Neuronal stem cell (in vitro differentiated cells): ENCODE data around the gene SCYGR3.

Experiments
- DNase-seq: peaks from one replicate; pipeline ENCODE4 v3.0.0-alpha.2; 2013; ENCODE audit warnings: low spot score
- H2AFZ ChIP-seq: one replicate; pipeline ENCODE4 v1.6.1; 2013; ENCODE audit warnings: mild to moderate bottlenecking, low read length, inconsistent platforms
- H2AK5ac ChIP-seq: 2 replicates; pipeline ENCODE4 v1.6.1; 2013; ENCODE audit warnings: low read depth, mild to moderate bottlenecking, inconsistent platforms, low read length, moderate library complexity, mixed read lengths
- H2BK120ac ChIP-seq: 2 replicates; pipeline ENCODE4 v1.6.1; 2013; ENCODE audit warnings: low read depth, mild to moderate bottlenecking, inconsistent platforms, low read length, moderate library complexity, mixed read lengths
- H2BK12ac ChIP-seq: one replicate; pipeline ENCODE4 v1.6.1; 2013; ENCODE audit warnings: low read length, inconsistent platforms
- H2BK15ac ChIP-seq: 2 replicates; pipeline ENCODE4 v1.6.1; 2013; ENCODE audit warnings: mild to moderate bottlenecking, low read length, inconsistent platforms, mixed read lengths
- H2BK5ac ChIP-seq: one replicate; pipeline ENCODE4 v1.6.1; 2013; ENCODE audit warnings: inconsistent platforms, mild to moderate bottlenecking, low read length, moderate library complexity
- H3K14ac ChIP-seq: one replicate; pipeline ENCODE4 v1.6.1; 2013; ENCODE audit warnings: low read length, inconsistent platforms
- H3K18ac ChIP-seq: 2 replicates; pipeline ENCODE4 v1.6.1; 2013; ENCODE audit warnings: low read length, inconsistent platforms
- H3K23ac ChIP-seq: 2 replicates; pipeline ENCODE4 v1.6.1; 2013; ENCODE audit warnings: low read depth, mild to moderate bottlenecking, mixed read lengths, low read length, inconsistent platforms; ENCODE audit not compliant: poor library complexity
- H3K27ac ChIP-seq: replicated peaks from 3 replicates; pipeline ENCODE4 v1.5.1; 2013; ENCODE audit warnings: low read length, inconsistent platforms
- H3K27me3 ChIP-seq, 3 experiments: 2 replicates each; pipeline ENCODE4 v1.6.1; 2013; ENCODE audit warnings: low read length in 3 of 3, mild to moderate bottlenecking in 2 of 3, inconsistent platforms in 1 of 3, low read depth in 1 of 3, mixed read lengths in 1 of 3, moderate library complexity in 1 of 3; ENCODE audit not compliant: control insufficient read depth in 3 of 3, insufficient read depth in 3 of 3
- H3K36me3 ChIP-seq, 2 donors: replicated peaks in 1 of 2; 2 replicates each; pipeline ENCODE4 v1.6.1; 2013; ENCODE audit warnings: low read length in 2 of 2; ENCODE audit not compliant: control insufficient read depth in 2 of 2, insufficient read depth in 2 of 2
- H3K4ac ChIP-seq: 2 replicates; pipeline ENCODE4 v1.6.1; 2013; ENCODE audit warnings: inconsistent platforms, mild to moderate bottlenecking, low read length, moderate library complexity
- H3K4me1 ChIP-seq, 2 donors: 1 replicate in 1 of 2; 2 replicates in 1 of 2; pipeline ENCODE4 v1.6.1; 2013; ENCODE audit warnings: low read length in 2 of 2, low read depth in 1 of 2; ENCODE audit not compliant: control insufficient read depth in 2 of 2, insufficient read depth in 1 of 2
- H3K4me2 ChIP-seq: one replicate; pipeline ENCODE4 v1.6.1; 2013; ENCODE audit warnings: mild to moderate bottlenecking, low read length, inconsistent platforms; ENCODE audit not compliant: insufficient read depth, poor library complexity, severe bottlenecking
- H3K4me3 ChIP-seq, 2 donors: 2 replicates each; pipeline ENCODE4 v1.5.1; 2013; ENCODE audit warnings: low read length in 2 of 2, mild to moderate bottlenecking in 2 of 2, inconsistent platforms in 1 of 2, moderate library complexity in 1 of 2
- H3K79me1 ChIP-seq: one replicate; pipeline ENCODE4 v1.6.1; 2013; ENCODE audit warnings: low read depth, mild to moderate bottlenecking, inconsistent platforms, low read length, moderate library complexity
- H3K9ac ChIP-seq: one replicate; pipeline ENCODE4 v1.6.1; 2013; ENCODE audit warnings: mild to moderate bottlenecking, low read depth, low read length, inconsistent platforms; ENCODE audit not compliant: poor library complexity
- H3K9me3 ChIP-seq, 2 donors: replicated peaks in 1 of 2; 2 replicates each; pipeline versions ENCODE3 to v1.6.1; 2013; ENCODE audit warnings: low read length in 2 of 2, mild to moderate bottlenecking in 2 of 2, inconsistent platforms in 1 of 2, low read depth in 1 of 2, mixed read lengths in 1 of 2, moderate library complexity in 1 of 2; ENCODE audit not compliant: control insufficient read depth in 2 of 2, insufficient read depth in 1 of 2
- H4K8ac ChIP-seq: one replicate; pipeline ENCODE4 v1.6.1; 2013; ENCODE audit warnings: low read depth, mild to moderate bottlenecking, inconsistent platforms, low read length, moderate library complexity
- H4K91ac ChIP-seq: one replicate; pipeline ENCODE4 v1.6.1; 2013; ENCODE audit warnings: low read length, low read depth, mild to moderate bottlenecking, inconsistent platforms; ENCODE audit not compliant: poor library complexity
- WGBS, 2 donors: extraction: QIAGEN DNeasy Blood & Tissue Kit; methylation state at CpG; one replicate each; pipeline ENCODE4 v1.1.7; 2013; ENCODE audit warnings: missing lambda C conversion rate in 2 of 2, mixed read lengths in 1 of 2; ENCODE audit not compliant: insufficient read length in 2 of 2, insufficient replicate concordance in 1 of 2; ENCODE audit errors: extremely low coverage in 2 of 2; 5-methylcytosine and 5-hydroxymethylcytosine counted together

SCYGR3 gene

GRCh38 chr2:227578642-227579041, 36.0 kb downstream of the SCYGR3 start:
- no peak for DNase-seq
- H3K23ac ChIP-seq: no peak overlapping the region
- H2BK15ac ChIP-seq: no peak overlapping the region
- no peak overlapping the region for H2AK5ac ChIP-seq
- no peaks in the 10 kb centered on the region for H3K36me3 ChIP-seq
- no peak overlapping the region for H3K27ac ChIP-seq
- no peak overlapping the region for H3K4me3 ChIP-seq
- H3K9ac ChIP-seq: no peak overlapping the region
- no peak overlapping the region for H2BK5ac ChIP-seq
- no peaks in the 10 kb centered on the region for H3K27me3 ChIP-seq
- no peak overlapping the region for H2AFZ ChIP-seq
- no peak overlapping the region for H3K4ac ChIP-seq
- no peak overlapping the region for H2BK12ac ChIP-seq
- no peak overlapping the region for H2BK120ac ChIP-seq
- no peaks in the 10 kb centered on the region for H3K4me1 ChIP-seq
- H4K8ac ChIP-seq: no peak overlapping the region
- no peak overlapping the region for H3K4me2 ChIP-seq
- H3K9me3 ChIP-seq: no peaks in the 10 kb centered on the region
- no peak overlapping the region for H4K91ac ChIP-seq
- no peak overlapping the region for H3K18ac ChIP-seq
- no peaks in the 10 kb centered on the region for H3K79me1 ChIP-seq
- WGBS, 2 donors: no CpG with 5 or more reads among the region's 2 CpGs
- H3K14ac ChIP-seq: no peak overlapping the region

DNA sequence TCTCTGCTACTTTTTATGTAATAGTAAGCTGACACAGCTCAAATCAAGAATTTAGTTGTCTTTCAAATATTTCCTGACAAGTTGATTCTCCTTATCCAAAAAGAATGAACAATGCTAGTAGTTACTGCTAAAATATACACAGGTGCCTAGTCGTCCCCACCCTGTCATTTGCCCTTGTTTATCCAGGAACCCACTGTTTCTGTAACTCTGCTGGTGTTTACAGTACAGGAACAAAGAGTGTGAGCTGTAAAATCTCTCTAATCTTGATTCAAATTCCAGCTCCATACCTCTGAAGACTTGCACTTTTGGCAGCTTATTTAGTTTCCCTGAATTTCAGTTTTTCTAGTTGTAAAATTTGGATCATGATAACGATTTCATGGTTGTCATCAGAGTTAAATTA, 37.1 kb downstream of the SCYGR3 start:
- Histone ChIP-seq H2AK5ac (no peak overlapping the region), H3K4me2 (no peak overlapping the region), H2BK5ac (no peak overlapping the region), H3K23ac (no peak overlapping the region), H4K8ac (no peak overlapping the region), H2BK120ac (no peak overlapping the region), H4K91ac (no peak overlapping the region), H3K18ac (no peak overlapping the region), H3K14ac (no peak overlapping the region), H2BK15ac (no peak overlapping the region), H3K9ac (no peak overlapping the region), H3K4me3 (no peak overlapping the region), H2BK12ac (no peak overlapping the region), H3K9me3 (no peaks in the 10 kb centered on the region), H2AFZ (no peak overlapping the region), H3K4me1 (no peaks in the 10 kb centered on the region), H3K4ac (no peak overlapping the region), H3K27me3 (no peaks in the 10 kb centered on the region), H3K79me1 (no peaks in the 10 kb centered on the region), H3K36me3 (no peaks in the 10 kb centered on the region), H3K27ac (no peak overlapping the region)
- no peak for DNase-seq
- WGBS, 2 donors: no CpG with 5 or more reads among the region's 2 CpGs

GRCh38 chr2:227576812-227577211, 37.8 kb downstream of the SCYGR3 start:
- Histone ChIP-seq H3K79me1 (no peaks in the 10 kb centered on the region), H3K9me3 (no peaks in the 10 kb centered on the region), H2BK5ac (no peak overlapping the region), H3K9ac (no peak overlapping the region), H2BK15ac (no peak overlapping the region), H3K18ac (no peak overlapping the region), H2BK120ac (no peak overlapping the region), H4K91ac (no peak overlapping the region), H3K4me3 (no peak overlapping the region), H3K27ac (no peak overlapping the region), H3K27me3 (no peaks in the 10 kb centered on the region), H3K4ac (no peak overlapping the region), H3K4me1 (no peaks in the 10 kb centered on the region), H2AFZ (no peak overlapping the region), H4K8ac (no peak overlapping the region), H3K23ac (no peak overlapping the region), H2BK12ac (no peak overlapping the region), H2AK5ac (no peak overlapping the region), H3K36me3 (no peaks in the 10 kb centered on the region), H3K14ac (no peak overlapping the region), H3K4me2 (no peak overlapping the region)
- WGBS, 2 donors: no CpG with 5 or more reads among the region's 2 CpGs
- DNase-seq: no peak

GRCh38 chr2:227576110-227576509, 38.5 kb downstream of the SCYGR3 start:
- H3K4me2 ChIP-seq: no peak overlapping the region
- H4K8ac ChIP-seq: no peak overlapping the region
- no peak overlapping the region for H4K91ac ChIP-seq
- no peak overlapping the region for H2AFZ ChIP-seq
- no peak for DNase-seq
- H3K27me3 ChIP-seq: no peaks in the 10 kb centered on the region
- no peak overlapping the region for H2BK15ac ChIP-seq
- H3K79me1 ChIP-seq: no peaks in the 10 kb centered on the region
- no peak overlapping the region for H3K4me3 ChIP-seq
- no peaks in the 10 kb centered on the region for H3K36me3 ChIP-seq
- no peak overlapping the region for H2AK5ac ChIP-seq
- no peak overlapping the region for H2BK120ac ChIP-seq
- no peak overlapping the region for H2BK12ac ChIP-seq
- H3K14ac ChIP-seq: no peak overlapping the region
- no peak overlapping the region for H3K23ac ChIP-seq
- H3K4ac ChIP-seq: no peak overlapping the region
- H3K4me1 ChIP-seq: no peaks in the 10 kb centered on the region
- no peak overlapping the region for H2BK5ac ChIP-seq
- no peak overlapping the region for H3K27ac ChIP-seq
- no peak overlapping the region for H3K9ac ChIP-seq
- no peak overlapping the region for H3K18ac ChIP-seq
- H3K9me3 ChIP-seq: no peaks in the 10 kb centered on the region
